HepG2 (cell line): ENCODE data around the gene SELENOV. TPM values are rescaled to one million over a fixed set of nuclear protein-coding genes. Genes with fewer than 3 reads are reported as not detected.
A peak's percentile ranks its signal among the peaks of the same experiment; 100 is the strongest.

ENCODE experiments used
- AHDC1 ChIP-seq: sonication (generic); formaldehyde crosslinking; IDR thresholded peaks from 2 replicates; pipeline ENCODE4 v1.5.1; 2020; ENCODE audit warnings: mild to moderate bottlenecking, missing genetic modification reagents, borderline replicate concordance
- BRCA1 ChIP-seq: sonication (generic); formaldehyde crosslinking; IDR thresholded peaks from 2 replicates; pipeline ENCODE4 v1.4.0; 2020; ENCODE audit warnings: missing genetic modification reagents
- FOXP1 ChIP-seq, 2 experiments: fragments of 450-650 bp in 1 of 2; IDR thresholded peaks; 2 replicates each; pipeline ENCODE4 v1.6.1; 2017 to 2018; ENCODE audit warnings: antibody characterized with exemption in 1 of 2
- FOXP4 ChIP-seq: sonication (generic); formaldehyde crosslinking; IDR thresholded peaks from 2 replicates; pipeline ENCODE4 v1.4.0; 2020; ENCODE audit warnings: missing genetic modification reagents
- HNF4A ChIP-seq: sonication (generic); formaldehyde crosslinking; IDR thresholded peaks from 2 replicates; pipeline ENCODE4 v1.4.0; 2020; ENCODE audit warnings: missing genetic modification reagents
- NFKBIZ ChIP-seq: IDR thresholded peaks from 2 replicates; pipeline ENCODE4 v1.6.1; 2018; ENCODE audit warnings: missing genetic modification reagents, missing compliant biosample characterization
- SIN3A ChIP-seq: IDR thresholded peaks from 2 replicates; pipeline ENCODE4 v1.6.1; 2011; ENCODE audit warnings: low read depth, mild to moderate bottlenecking, control low read depth, low read length, borderline replicate concordance
- TFDP2 ChIP-seq: sonication (generic); formaldehyde crosslinking; IDR thresholded peaks from 2 replicates; pipeline ENCODE4 v1.4.0; 2020; ENCODE audit warnings: missing genetic modification reagents
- ZNF136 ChIP-seq: sonication (generic); formaldehyde crosslinking; IDR thresholded peaks from 2 replicates; pipeline ENCODE4 v1.8.1; 2022; ENCODE audit warnings: low read depth, mild to moderate bottlenecking, moderate library complexity, missing genetic modification reagents
- ZNF512B ChIP-seq: sonication (generic); formaldehyde crosslinking; IDR thresholded peaks from 2 replicates; pipeline ENCODE4 v1.5.1; 2020; ENCODE audit warnings: missing genetic modification reagents, mild to moderate bottlenecking, borderline replicate concordance
- polyA plus RNA-seq, 8 experiments: library from polyadenylated mRNA; depleted of rRNA in 3 of 8; stranded (reverse) in 7 of 8; unstranded in 1 of 8; fragments of >200 nt; fragmentation: Illumina TruSeq in 4 of 8; extraction: Trizol in 4 of 8; gene quantifications; 2 replicates each; pipeline versions ENCODE4 v1.2.1 to v1.2.3, GENCODE V29; 2011 to 2016; ENCODE audit warnings: low read depth in 4 of 8, missing spikeins in 1 of 8, mixed read lengths in 1 of 8; ENCODE audit not compliant: insufficient read depth in 1 of 8
- total RNA-seq, 5 experiments: library from RNA; depleted of rRNA; stranded (reverse); fragments of >200 nt; fragmentation: Illumina TruSeq; extraction: Trizol; gene quantifications; 2 replicates each; pipeline ENCODE4 v1.2.3, GENCODE V29; 2016; ENCODE audit warnings: low read depth in 1 of 5
- TF ChIP-seq, protein P1 (sequence below): sonication (generic); formaldehyde crosslinking; IDR thresholded peaks from 2 replicates; pipeline ENCODE4 v1.5.0; 2020; ENCODE audit warnings: missing genetic modification reagents, mild to moderate bottlenecking, borderline replicate concordance
- TF ChIP-seq, protein P2 (sequence below): sonication (generic); formaldehyde crosslinking; IDR thresholded peaks from 2 replicates; pipeline ENCODE4 v1.9.0; 2022; ENCODE audit warnings: low read depth, missing genetic modification reagents

The SELENOV gene
- total and polyA plus RNA-seq, 2 of the 13 experiments (the other 11 are each of a cell fraction or from before 2014, with no cell fraction given), result not detected

DNA sequence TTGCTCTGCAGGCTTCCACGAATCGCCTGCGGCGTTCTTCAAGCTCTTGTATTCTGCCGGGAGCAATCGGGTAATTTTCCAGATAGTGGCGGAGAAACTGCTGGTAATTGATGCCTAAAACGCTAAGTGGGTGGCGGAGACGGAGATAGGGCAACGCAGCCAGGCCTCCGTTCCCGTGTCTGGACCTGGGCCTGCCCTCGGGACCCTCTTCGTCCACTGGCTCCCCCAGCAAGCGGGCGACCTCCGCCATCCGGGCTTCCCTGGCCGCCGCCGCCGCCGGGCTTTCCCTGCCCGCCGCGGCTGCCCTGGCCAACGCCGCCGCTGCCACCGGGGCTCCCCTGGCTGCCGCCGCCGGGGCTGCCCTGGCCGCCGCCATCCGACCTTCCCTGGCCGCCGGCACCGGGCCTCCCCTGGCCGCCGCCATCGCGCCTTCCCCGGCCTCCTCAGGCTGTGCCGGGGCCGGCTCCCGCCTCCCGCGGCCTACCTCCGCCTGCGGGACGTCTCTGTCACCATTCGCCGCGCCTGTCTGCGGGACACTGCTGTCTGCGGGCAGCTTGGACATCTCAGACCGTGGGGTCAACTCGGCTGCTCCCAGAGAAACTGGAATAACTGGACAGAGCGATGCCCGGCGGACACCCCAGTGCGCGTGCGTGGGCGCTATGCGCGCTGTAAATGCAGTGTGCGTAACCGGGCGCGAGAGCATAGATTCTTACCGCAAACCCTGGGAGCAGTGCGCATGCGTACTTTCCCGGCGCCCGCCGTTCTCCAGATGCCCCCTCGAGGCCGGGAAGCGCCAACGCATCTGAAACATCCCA lies 24.8 kb downstream of the SELENOV start, which contains the start of gene EID2 (continued):
- TF ChIP-seq AHDC1 (no peak), FOXP4 (CRISPR knock-in tag) (peak; percentile 35; the same call in 1 of the 2 replicates), HNF4A (CRISPR knock-in tag) (0 out of 2 replicates have a peak, but pooled peaks have one; percentile 8), BRCA1 (CRISPR knock-in tag) (peak; percentile 76; the same call in 1 of the 2 replicates), ZNF512B (CRISPR knock-in tag) (no peak), FOXP1 (IDR thresholded peaks at IDR 0.05) (no peak), FOXP1 (CRISPR knock-in tag; IDR thresholded peaks at IDR 0.05) (no peak), NFKBIZ (no peak), SIN3A (no peak; the same call in 1 of the 2 replicates), ZNF136 (CRISPR knock-in tag) (no peak), TFDP2 (CRISPR knock-in tag) (peak; percentile 75)
- TF ChIP-seq, protein P1, sequence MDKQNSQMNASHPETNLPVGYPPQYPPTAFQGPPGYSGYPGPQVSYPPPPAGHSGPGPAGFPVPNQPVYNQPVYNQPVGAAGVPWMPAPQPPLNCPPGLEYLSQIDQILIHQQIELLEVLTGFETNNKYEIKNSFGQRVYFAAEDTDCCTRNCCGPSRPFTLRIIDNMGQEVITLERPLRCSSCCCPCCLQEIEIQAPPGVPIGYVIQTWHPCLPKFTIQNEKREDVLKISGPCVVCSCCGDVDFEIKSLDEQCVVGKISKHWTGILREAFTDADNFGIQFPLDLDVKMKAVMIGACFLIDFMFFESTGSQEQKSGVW (CRISPR knock-in tag), result no peak
- TF ChIP-seq, protein P2, sequence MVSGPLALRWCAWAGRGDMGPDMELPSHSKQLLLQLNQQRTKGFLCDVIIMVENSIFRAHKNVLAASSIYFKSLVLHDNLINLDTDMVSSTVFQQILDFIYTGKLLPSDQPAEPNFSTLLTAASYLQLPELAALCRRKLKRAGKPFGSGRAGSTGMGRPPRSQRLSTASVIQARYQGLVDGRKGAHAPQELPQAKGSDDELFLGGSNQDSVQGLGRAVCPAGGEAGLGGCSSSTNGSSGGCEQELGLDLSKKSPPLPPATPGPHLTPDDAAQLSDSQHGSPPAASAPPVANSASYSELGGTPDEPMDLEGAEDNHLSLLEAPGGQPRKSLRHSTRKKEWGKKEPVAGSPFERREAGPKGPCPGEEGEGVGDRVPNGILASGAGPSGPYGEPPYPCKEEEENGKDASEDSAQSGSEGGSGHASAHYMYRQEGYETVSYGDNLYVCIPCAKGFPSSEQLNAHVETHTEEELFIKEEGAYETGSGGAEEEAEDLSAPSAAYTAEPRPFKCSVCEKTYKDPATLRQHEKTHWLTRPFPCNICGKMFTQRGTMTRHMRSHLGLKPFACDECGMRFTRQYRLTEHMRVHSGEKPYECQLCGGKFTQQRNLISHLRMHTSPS (CRISPR knock-in tag), result no peak
